K562 (cell line): ENCODE data around the gene GRIN1.

Experiments used
- COPS2 ChIP-seq: fragments of 450-650 bp; conservative IDR thresholded peaks from 2 replicates; pipeline ENCODE4 v1.6.1; 2016; ENCODE audit warnings: mild to moderate bottlenecking, moderate library complexity
- CTCF ChIP-seq, 3 experiments: IDR thresholded peaks in 2 of 3; conservative IDR thresholded peaks in 1 of 3; 2 replicates each; pipeline ENCODE4 v1.5.1; 2011 to 2012; ENCODE audit warnings: low read length in 3 of 3, mild to moderate bottlenecking in 3 of 3, control low read depth in 2 of 3, improper control_type of control experiment in 1 of 3, inconsistent platforms in 1 of 3, low read depth in 1 of 3, mixed read lengths in 1 of 3, moderate library complexity in 1 of 3; ENCODE audit not compliant: insufficient read depth in 2 of 3
- NFATC3 ChIP-seq: fragments of 450-650 bp; IDR thresholded peaks from 2 replicates; pipeline ENCODE4 v1.6.1; 2017; ENCODE audit warnings: mild to moderate bottlenecking
- NR1H2 ChIP-seq: sonication (generic); formaldehyde crosslinking; IDR thresholded peaks from 2 replicates; pipeline ENCODE4 v1.4.0; 2020; ENCODE audit warnings: mild to moderate bottlenecking, missing genetic modification reagents
- RFX5 ChIP-seq: IDR thresholded peaks from 2 replicates; pipeline ENCODE4 v1.6.1; 2011; ENCODE audit warnings: low read depth, mild to moderate bottlenecking, improper control_type of control experiment, low read length
- SAFB ChIP-seq: fragments of 200-400 bp; formaldehyde crosslinking; IDR thresholded peaks from 2 replicates; pipeline ENCODE4 v1.6.1; 2017; ENCODE audit warnings: low read depth, low read length, borderline replicate concordance
- ZNF140 ChIP-seq: fragments of 250-450 bp; sonication (Bioruptor Pico); IDR thresholded peaks from 2 replicates; pipeline ENCODE4 v1.8.0; 2021; ENCODE audit warnings: moderate library complexity, mild to moderate bottlenecking, inconsistent platforms

- TF ChIP-seq ZNF140 (CRISPR knock-in tag), result no peak
- TF ChIP-seq NR1H2 (CRISPR knock-in tag), result no peak
- no peak for TF ChIP-seq NFATC3
- TF ChIP-seq RFX5, result no peak
- no peak for TF ChIP-seq CTCF (IDR thresholded peaks at IDR 0.05 in 2 of 3, conservative IDR thresholded peaks at IDR 0.05 in 1 of 3; ENCODE audit: insufficient read depth in 2 of 3, low read depth in 1 of 3, low read length in 3 of 3)
- no peak for TF ChIP-seq SAFB
- no peak for TF ChIP-seq COPS2
Measured at GRCh38 chr9:137161558-137162486, 22.9 kb downstream of the GRIN1 start.
